ENCODE data around the gene SLAMF6.

DNA sequence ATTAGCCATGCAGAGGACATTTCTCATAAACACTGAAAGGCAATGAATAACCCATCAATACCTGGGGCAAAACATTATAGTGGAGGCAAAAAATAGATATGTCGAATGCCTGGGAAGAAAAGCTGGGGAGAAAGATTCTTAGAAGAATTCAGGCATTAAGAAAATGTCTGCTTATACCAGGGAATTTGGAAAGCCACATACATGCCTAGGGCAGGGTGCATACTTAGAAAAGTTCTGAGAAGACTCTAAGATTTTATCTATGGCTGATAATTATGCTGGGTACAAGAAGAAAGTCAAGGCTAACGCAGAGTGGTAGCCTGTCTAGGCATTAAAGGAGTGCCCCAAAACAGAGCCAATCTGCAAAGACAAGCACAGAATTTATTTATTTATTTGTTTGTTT, 18.4 kb downstream of the SLAMF6 start:
- no peak for TF ChIP-seq EZH2 (IDR thresholded peaks at IDR 0.05; ENCODE audit: borderline replicate concordance, low read depth, low read length, severe bottlenecking)
- TF ChIP-seq, protein P1, sequence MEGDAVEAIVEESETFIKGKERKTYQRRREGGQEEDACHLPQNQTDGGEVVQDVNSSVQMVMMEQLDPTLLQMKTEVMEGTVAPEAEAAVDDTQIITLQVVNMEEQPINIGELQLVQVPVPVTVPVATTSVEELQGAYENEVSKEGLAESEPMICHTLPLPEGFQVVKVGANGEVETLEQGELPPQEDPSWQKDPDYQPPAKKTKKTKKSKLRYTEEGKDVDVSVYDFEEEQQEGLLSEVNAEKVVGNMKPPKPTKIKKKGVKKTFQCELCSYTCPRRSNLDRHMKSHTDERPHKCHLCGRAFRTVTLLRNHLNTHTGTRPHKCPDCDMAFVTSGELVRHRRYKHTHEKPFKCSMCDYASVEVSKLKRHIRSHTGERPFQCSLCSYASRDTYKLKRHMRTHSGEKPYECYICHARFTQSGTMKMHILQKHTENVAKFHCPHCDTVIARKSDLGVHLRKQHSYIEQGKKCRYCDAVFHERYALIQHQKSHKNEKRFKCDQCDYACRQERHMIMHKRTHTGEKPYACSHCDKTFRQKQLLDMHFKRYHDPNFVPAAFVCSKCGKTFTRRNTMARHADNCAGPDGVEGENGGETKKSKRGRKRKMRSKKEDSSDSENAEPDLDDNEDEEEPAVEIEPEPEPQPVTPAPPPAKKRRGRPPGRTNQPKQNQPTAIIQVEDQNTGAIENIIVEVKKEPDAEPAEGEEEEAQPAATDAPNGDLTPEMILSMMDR (IDR thresholded peaks at IDR 0.05; ENCODE audit: borderline replicate concordance, extremely low read depth, low read length, poor library complexity, severe bottlenecking), result no peak
